Endothelial cell of umbilical vein (primary cell): Measurements from ENCODE around the gene CATSPERD. TPM values are rescaled to one million over a fixed set of nuclear protein-coding genes. Genes with fewer than 3 reads are reported as not detected.

Experiments used
- BruUV-seq: library from RNA; stranded (reverse); fragments of 400-500 nt; replicated peaks from 2 replicates; lab custom pipeline; 2021; lab: Mats Ljungman, UMichigan
- CTCF ChIA-PET: fragments of 300-600, 350-600 bp; sonication (Branson Sonifier 250); formaldehyde crosslinking; loops from one replicate; lab custom pipeline; 2021; ENCODE audit warnings: antibody characterized with exemption, inconsistent platforms; lab: Charles Lee
- POLR2A ChIA-PET: fragments of 300-600, 350-600 bp; sonication (Branson Sonifier 250); formaldehyde crosslinking; loops from one replicate; lab custom pipeline; 2021; ENCODE audit warnings: antibody characterized with exemption, inconsistent platforms; lab: Charles Lee
- DNase-seq: peaks from one replicate; pipeline ENCODE4 v3.0.0-alpha.2; 2011; ENCODE audit warnings: low read depth, low spot score
- FAIRE-seq: peaks from 2 replicates; lab custom pipeline; 2011; peaks lifted over from hg19 to GRCh38; lab: Jason Lieb, UNC
- H2AFZ ChIP-seq: 2 replicates; pipeline ENCODE4 v1.6.0; 2012; ENCODE audit warnings: low read depth, low read length, control low read depth, inconsistent platforms
- H3K27ac ChIP-seq: 2 replicates; pipeline ENCODE4 v1.5.1; 2011; ENCODE audit warnings: low read depth, mild to moderate bottlenecking, control low read depth, low read length, moderate library complexity; ENCODE audit not compliant: insufficient read depth
- H3K27me3 ChIP-seq, 2 experiments: 2 replicates each; pipeline versions ENCODE4 v1.6.0 to v1.6.1; 2011; ENCODE audit warnings: low read length in 2 of 2, mixed read lengths in 1 of 2; ENCODE audit not compliant: control insufficient read depth in 2 of 2, insufficient read depth in 2 of 2
- H3K36me3 ChIP-seq, 2 experiments: 2 replicates in 1 of 2; 3 replicates in 1 of 2; pipeline ENCODE4 v1.5.1; 2011; ENCODE audit warnings: low read length in 2 of 2, mild to moderate bottlenecking in 1 of 2, moderate library complexity in 1 of 2; ENCODE audit not compliant: control insufficient read depth in 2 of 2, insufficient read depth in 2 of 2; ENCODE audit errors: extremely low read depth in 1 of 2
- H3K4me1 ChIP-seq: 3 replicates; pipeline ENCODE4 v1.5.1; 2011; ENCODE audit warnings: mild to moderate bottlenecking, low read length; ENCODE audit not compliant: control insufficient read depth, insufficient read depth; ENCODE audit errors: extremely low read depth
- H3K4me2 ChIP-seq: 2 replicates; pipeline ENCODE4 v1.6.1; 2011; ENCODE audit warnings: low read length, control low read depth, mixed read lengths; ENCODE audit not compliant: insufficient read depth
- H3K4me3 ChIP-seq, 3 experiments: fragments of 200-600 bp in 1 of 3; sonication (generic), shearing (Covaris generic) in 1 of 3; replicated peaks in 1 of 3; 2 replicates each; pipeline ENCODE4 v1.5.1; 2011 to 2016; ENCODE audit warnings: control low read depth in 3 of 3, low read length in 3 of 3, mild to moderate bottlenecking in 2 of 3, inconsistent platforms in 1 of 3, low read depth in 1 of 3, moderate library complexity in 1 of 3; ENCODE audit not compliant: insufficient read depth in 1 of 3
- H3K79me2 ChIP-seq: 2 replicates; pipeline ENCODE4 v1.6.0; 2012; ENCODE audit warnings: low read length, inconsistent platforms; ENCODE audit not compliant: control insufficient read depth, insufficient read depth
- H3K9ac ChIP-seq: replicated peaks from 2 replicates; pipeline ENCODE3; 2011; ENCODE audit warnings: low read length, control low read depth; ENCODE audit not compliant: insufficient read depth; ENCODE audit errors: extremely low read depth
- H3K9me1 ChIP-seq: replicated peaks from 3 replicates; pipeline ENCODE4 v1.6.0; 2011; ENCODE audit warnings: mild to moderate bottlenecking, low read length; ENCODE audit not compliant: control insufficient read depth, insufficient read depth; ENCODE audit errors: extremely low read depth
- H3K9me3 ChIP-seq: replicated peaks from 2 replicates; pipeline ENCODE4 v1.5.1; 2012; ENCODE audit warnings: low read length, inconsistent platforms; ENCODE audit not compliant: control insufficient read depth, insufficient read depth
- H4K20me1 ChIP-seq: replicated peaks from 2 replicates; pipeline ENCODE3; 2011; ENCODE audit warnings: mild to moderate bottlenecking, low read length; ENCODE audit not compliant: control insufficient read depth, insufficient read depth; ENCODE audit errors: extremely low read depth
- EZH2 ChIP-seq: IDR thresholded peaks from 2 replicates; pipeline ENCODE4 v1.6.1; 2012; ENCODE audit warnings: borderline replicate concordance, low read depth, mild to moderate bottlenecking, moderate library complexity, low read length, inconsistent platforms; ENCODE audit not compliant: severe bottlenecking
- FOS ChIP-seq: IDR thresholded peaks from 2 replicates; pipeline ENCODE4 v1.6.1; 2011; ENCODE audit warnings: mild to moderate bottlenecking, low read length, moderate library complexity, borderline replicate concordance; ENCODE audit not compliant: insufficient read depth
- GATA2 ChIP-seq: IDR thresholded peaks from 2 replicates; pipeline ENCODE4 v1.7.0; 2011; ENCODE audit warnings: low read depth, mild to moderate bottlenecking, moderate library complexity, mixed read lengths, low read length; ENCODE audit not compliant: insufficient read length, insufficient read depth
- JUN ChIP-seq: IDR thresholded peaks from 2 replicates; pipeline ENCODE4 v1.6.1; 2011; ENCODE audit warnings: borderline replicate concordance, low read depth; ENCODE audit not compliant: insufficient read length, insufficient read depth
- MYC ChIP-seq: IDR thresholded peaks from one replicate; pipeline ENCODE4 v1.6.1; 2011; ENCODE audit warnings: mild to moderate bottlenecking, low read depth, low read length
- POLR2A ChIP-seq: IDR thresholded peaks from 2 replicates; pipeline ENCODE4 v1.6.1; 2012; ENCODE audit warnings: low read depth, mild to moderate bottlenecking, control low read depth, low read length
- POLR2AphosphoS5 ChIP-seq: IDR thresholded peaks from 2 replicates; pipeline ENCODE4 v1.6.1; 2012; ENCODE audit warnings: low read depth, mild to moderate bottlenecking, control low read depth, low read length, moderate library complexity; ENCODE audit not compliant: insufficient read depth
- dilution Hi-C: fragments of 300-500 bp; cut with MboI; formaldehyde crosslinking; loops from one replicate; pipeline ENCODE4 v1.15.0; 2019; ENCODE audit warnings: low sequenced_read_pairs; ENCODE audit not compliant: extremely low pct_ligation_motif_present
- intact Hi-C: fragments of 100-400 bp; cut with micrococcal nuclease; formaldehyde crosslinking; loops from one replicate; pipeline ENCODE4 v1.10.0; 2022
- polyA plus RNA-seq, 4 experiments: library from polyadenylated mRNA; depleted of rRNA in 3 of 4; stranded (reverse) in 3 of 4; unstranded in 1 of 4; fragments of >200 nt; gene quantifications; 2 replicates each; pipeline versions ENCODE4 v1.2.1 to v1.2.3, GENCODE V29; 2011 to 2012; ENCODE audit warnings: missing spikeins in 1 of 4
- total RNA-seq: library from RNA; stranded (reverse); gene quantifications from 2 replicates; pipeline ENCODE4 v1.2.3, GENCODE V29; 2021
- TF ChIP-seq, protein P1 (sequence below), 2 donors: IDR thresholded peaks; 1 replicate in 1 of 2; 2 replicates in 1 of 2; pipeline ENCODE4 v1.5.1; 2011; ENCODE audit warnings: low read length in 2 of 2, mild to moderate bottlenecking in 2 of 2, moderate library complexity in 2 of 2, control low read depth in 1 of 2, inconsistent platforms in 1 of 2, low read depth in 1 of 2; ENCODE audit not compliant: insufficient read depth in 1 of 2; ENCODE audit errors: extremely low read depth in 1 of 2
- TF ChIP-seq, protein P2 (sequence below): IDR thresholded peaks from 2 replicates; pipeline ENCODE4 v1.6.1; 2011; ENCODE audit not compliant: insufficient read depth, insufficient read length

The CATSPERD gene
- total and polyA plus RNA-seq, 2 donors (not counting 3 experiments of a cell fraction or from before 2014, with no cell fraction given) = not detected

- CTCF ChIA-PET = interaction anchor here (0.6 to 1.2 kb wide), 4 partner anchors 20 to 214 kb away, joined by 3 to 6 read pairs (median 4); no protein-coding TSS in a partner anchor
- Histone ChIP-seq H3K9me3 (no peaks in the 10 kb centered on the region), H3K4me2 (no peak overlapping the region), H3K36me3 (no peaks in the 10 kb centered on the region), H3K4me1 (peaks cover 5% of the 10 kb centered on the region), H3K9me1 (no peaks in the 10 kb centered on the region), H3K4me3 (no peak overlapping the region), H4K20me1 (no peaks in the 10 kb centered on the region), H3K27ac (no peak overlapping the region), H3K9ac (no peak overlapping the region), H3K79me2 (no peaks in the 10 kb centered on the region), H3K27me3 (peaks cover 2 to 7% of the 10 kb centered on the region in 2 experiments), H2AFZ (no peak overlapping the region)
- no peak for TF ChIP-seq FOS
- TF ChIP-seq GATA2 = no peak
- TF ChIP-seq POLR2A = no peak
- no peak for TF ChIP-seq POLR2AphosphoS5
- dilution Hi-C loops = no loop called here
- BruUV-seq = no TSS peak
- no peak for DNase-seq
- POLR2A ChIA-PET = interaction anchor here (1.2 kb wide), 1 partner anchor 20 kb away, joined by 3 read pairs; no protein-coding TSS in a partner anchor
- FAIRE-seq = no peak
- intact Hi-C loops = loop anchor here (10.0 kb wide), 1 partner anchor 177 kb away; no protein-coding TSS in a partner anchor
These were observed 87.8 kb downstream of the CATSPERD start for GRCh38 chr19:5808120-5808816.

- H3K9me3 ChIP-seq = no peaks in the 10 kb centered on the region
- dilution Hi-C loops = no loop called here
- no peak overlapping the region for H3K9ac ChIP-seq
- intact Hi-C loops = loop anchor here (10.0 kb wide), 1 partner anchor 176 kb away; no protein-coding TSS in a partner anchor
- no peaks in the 10 kb centered on the region for H4K20me1 ChIP-seq
- no peaks in the 10 kb centered on the region for H3K36me3 ChIP-seq
- no peak for TF ChIP-seq FOS
- no peak for TF ChIP-seq POLR2A
- TF ChIP-seq MYC = no peak
- TF ChIP-seq, protein P1, sequence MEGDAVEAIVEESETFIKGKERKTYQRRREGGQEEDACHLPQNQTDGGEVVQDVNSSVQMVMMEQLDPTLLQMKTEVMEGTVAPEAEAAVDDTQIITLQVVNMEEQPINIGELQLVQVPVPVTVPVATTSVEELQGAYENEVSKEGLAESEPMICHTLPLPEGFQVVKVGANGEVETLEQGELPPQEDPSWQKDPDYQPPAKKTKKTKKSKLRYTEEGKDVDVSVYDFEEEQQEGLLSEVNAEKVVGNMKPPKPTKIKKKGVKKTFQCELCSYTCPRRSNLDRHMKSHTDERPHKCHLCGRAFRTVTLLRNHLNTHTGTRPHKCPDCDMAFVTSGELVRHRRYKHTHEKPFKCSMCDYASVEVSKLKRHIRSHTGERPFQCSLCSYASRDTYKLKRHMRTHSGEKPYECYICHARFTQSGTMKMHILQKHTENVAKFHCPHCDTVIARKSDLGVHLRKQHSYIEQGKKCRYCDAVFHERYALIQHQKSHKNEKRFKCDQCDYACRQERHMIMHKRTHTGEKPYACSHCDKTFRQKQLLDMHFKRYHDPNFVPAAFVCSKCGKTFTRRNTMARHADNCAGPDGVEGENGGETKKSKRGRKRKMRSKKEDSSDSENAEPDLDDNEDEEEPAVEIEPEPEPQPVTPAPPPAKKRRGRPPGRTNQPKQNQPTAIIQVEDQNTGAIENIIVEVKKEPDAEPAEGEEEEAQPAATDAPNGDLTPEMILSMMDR (IDR thresholded peaks at IDR 0.05; ENCODE audit: extremely low read depth in 1 of 2, insufficient read depth in 1 of 2, low read depth in 1 of 2, low read length in 2 of 2) = no peak
- TF ChIP-seq JUN = no peak
- no peak for TF ChIP-seq GATA2
- TF ChIP-seq POLR2AphosphoS5 = no peak
- no peak for TF ChIP-seq EZH2
- TF ChIP-seq, protein P2, sequence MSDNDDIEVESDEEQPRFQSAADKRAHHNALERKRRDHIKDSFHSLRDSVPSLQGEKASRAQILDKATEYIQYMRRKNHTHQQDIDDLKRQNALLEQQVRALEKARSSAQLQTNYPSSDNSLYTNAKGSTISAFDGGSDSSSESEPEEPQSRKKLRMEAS = no peak
- ChIA-PET POLR2A (interaction anchor here (1.2 kb wide), 1 partner anchor 20 kb away, joined by 3 read pairs; no protein-coding TSS in a partner anchor), CTCF (interaction anchor here (1.2 kb wide), 2 partner anchors 19 to 28 kb away, joined by 4 to 6 read pairs; no protein-coding TSS in a partner anchor)
- no TSS peak for BruUV-seq
- H2AFZ ChIP-seq = no peak overlapping the region
- no peaks in the 10 kb centered on the region for H3K79me2 ChIP-seq
- H3K9me1 ChIP-seq = no peaks in the 10 kb centered on the region
- no peak for DNase-seq
- FAIRE-seq = no peak
- H3K27ac ChIP-seq = no peak overlapping the region
- H3K27me3 ChIP-seq = peaks cover 2 to 7% of the 10 kb centered on the region in 2 experiments
- no peak overlapping the region for H3K4me3 ChIP-seq
- H3K4me1 ChIP-seq = no peaks in the 10 kb centered on the region
- no peak overlapping the region for H3K4me2 ChIP-seq
These were observed 88.6 kb downstream of the CATSPERD start for GRCh38 chr19:5809053-5809452.
